PC-9 (cell line): ENCODE measurements around the gene CCDC43.

Experiments used
- EZH2 ChIP-seq: fragments of 200-600 bp; sonication (generic); IDR thresholded peaks from 2 replicates; pipeline ENCODE4 v1.8.0; 2017; ENCODE audit warnings: antibody characterized with exemption, low read depth
- TF ChIP-seq, protein P1 (sequence below): fragments of 200-600 bp; sonication (generic); conservative IDR thresholded peaks from 2 replicates; pipeline ENCODE4 v1.6.1; 2017; ENCODE audit warnings: mixed run types, antibody characterized with exemption, mild to moderate bottlenecking, moderate library complexity

DNA sequence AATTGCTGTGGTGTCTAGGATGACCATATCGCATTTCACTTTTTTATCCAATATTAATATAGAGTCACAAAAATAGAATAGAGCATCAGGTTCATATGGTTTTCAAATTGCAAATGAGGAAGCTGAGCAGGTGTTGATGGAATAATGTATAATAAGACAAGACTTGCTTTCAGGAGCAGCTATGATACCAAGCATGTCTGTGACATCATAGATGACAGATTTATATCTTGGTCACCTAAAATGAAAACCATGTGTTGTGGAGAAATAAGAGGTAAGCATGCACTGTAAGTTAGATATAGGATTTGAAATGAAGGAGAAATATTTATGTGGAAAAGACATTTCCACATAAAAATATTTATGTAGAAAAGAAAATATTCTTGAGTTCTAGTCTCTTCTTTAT, 24.7 kb downstream of the CCDC43 start:
- TF ChIP-seq EZH2, result no peak
- TF ChIP-seq, protein P1, sequence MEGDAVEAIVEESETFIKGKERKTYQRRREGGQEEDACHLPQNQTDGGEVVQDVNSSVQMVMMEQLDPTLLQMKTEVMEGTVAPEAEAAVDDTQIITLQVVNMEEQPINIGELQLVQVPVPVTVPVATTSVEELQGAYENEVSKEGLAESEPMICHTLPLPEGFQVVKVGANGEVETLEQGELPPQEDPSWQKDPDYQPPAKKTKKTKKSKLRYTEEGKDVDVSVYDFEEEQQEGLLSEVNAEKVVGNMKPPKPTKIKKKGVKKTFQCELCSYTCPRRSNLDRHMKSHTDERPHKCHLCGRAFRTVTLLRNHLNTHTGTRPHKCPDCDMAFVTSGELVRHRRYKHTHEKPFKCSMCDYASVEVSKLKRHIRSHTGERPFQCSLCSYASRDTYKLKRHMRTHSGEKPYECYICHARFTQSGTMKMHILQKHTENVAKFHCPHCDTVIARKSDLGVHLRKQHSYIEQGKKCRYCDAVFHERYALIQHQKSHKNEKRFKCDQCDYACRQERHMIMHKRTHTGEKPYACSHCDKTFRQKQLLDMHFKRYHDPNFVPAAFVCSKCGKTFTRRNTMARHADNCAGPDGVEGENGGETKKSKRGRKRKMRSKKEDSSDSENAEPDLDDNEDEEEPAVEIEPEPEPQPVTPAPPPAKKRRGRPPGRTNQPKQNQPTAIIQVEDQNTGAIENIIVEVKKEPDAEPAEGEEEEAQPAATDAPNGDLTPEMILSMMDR, result no peak
